GM19468 (cell line): ENCODE results near the gene PEX12.
"Not testable (repeated sequence)": the region's sequence is repeated elsewhere in the genome, so short reads cannot be mapped to it uniquely, and the experiment has no call there.

Source experiments
- ATAC-seq: cut with Tn5 transposase; IDR thresholded peaks from one replicate; pipeline ENCODE4 v1.9.1; 2021; ENCODE audit warnings: mild to moderate bottlenecking, moderate library complexity, moderate number of reproducible peaks; ENCODE audit not compliant: unreplicated experiment; ENCODE audit errors: extremely low read depth

PEX12 gene

GRCh38 chr17:35584061-35584460, 5.7 kb upstream of the PEX12 start:
- no peak for ATAC-seq

- ATAC-seq = no peak
These were observed 610 bp upstream of the PEX12 start for GRCh38 chr17:35578929-35579432.

GRCh38 chr17:35577830-35578196, 558 bp downstream of the PEX12 start:
- ATAC-seq = no peak

- no peak for ATAC-seq
These were observed 2.6 kb downstream of the PEX12 start for GRCh38 chr17:35575759-35576158.

- ATAC-seq = no peak
These were observed 9.0 kb downstream of the PEX12 start for GRCh38 chr17:35569405-35569804.

GRCh38 chr17:35568561-35568960, 9.8 kb downstream of the PEX12 start:
- ATAC-seq = no peak

GRCh38 chr17:35566968-35567367, 11.4 kb downstream of the PEX12 start:
- no peak for ATAC-seq

- ATAC-seq = not testable (repeated sequence)
These were observed 15.2 kb downstream of the PEX12 start for GRCh38 chr17:35563181-35563580.

- no peak for ATAC-seq
These were observed 17.7 kb downstream of the PEX12 start, which contains the start of gene SLFN14 for GRCh38 chr17:35560703-35561102. Gene SLFN14 (minus strand): TSS chr17:35560819. CDS start chr17:35558062, 2,757 bp downstream.

- ATAC-seq = no peak
These were observed 18.7 kb downstream of the PEX12 start for GRCh38 chr17:35559495-35560210.

- ATAC-seq = no peak
These were observed 21.0 kb downstream of the PEX12 start for GRCh38 chr17:35557353-35557752.

- no peak for ATAC-seq
These were observed 22.7 kb downstream of the PEX12 start for GRCh38 chr17:35555691-35556090.

- ATAC-seq = no peak
These were observed 23.7 kb downstream of the PEX12 start for GRCh38 chr17:35554668-35555067.

GRCh38 chr17:35553310-35553709, 25.1 kb downstream of the PEX12 start:
- ATAC-seq = no peak

- ATAC-seq = no peak
These were observed 29.4 kb downstream of the PEX12 start for GRCh38 chr17:35548978-35549377.

GRCh38 chr17:35548208-35548810, 30.1 kb downstream of the PEX12 start:
- ATAC-seq = no peak

GRCh38 chr17:35546487-35546886, 31.9 kb downstream of the PEX12 start:
- ATAC-seq = no peak

- no peak for ATAC-seq
These were observed 33.2 kb downstream of the PEX12 start for GRCh38 chr17:35545150-35545549.

GRCh38 chr17:35543856-35544255, 34.5 kb downstream of the PEX12 start:
- no peak for ATAC-seq

GRCh38 chr17:35542990-35543389, 35.4 kb downstream of the PEX12 start:
- no peak for ATAC-seq

GRCh38 chr17:35541434-35541833, 36.9 kb downstream of the PEX12 start:
- no peak for ATAC-seq
